ENCODE data around the gene HMCN1. TPM values are rescaled to one million over a fixed set of nuclear protein-coding genes. Genes with fewer than 3 reads are reported as not detected.
A peak's percentile ranks its signal among the peaks of the same experiment; 100 is the strongest.

HMCN1 gene
- total and polyA plus RNA-seq, 2 donors from 2014 or later = 0.97 to 2.7 TPM

DNA sequence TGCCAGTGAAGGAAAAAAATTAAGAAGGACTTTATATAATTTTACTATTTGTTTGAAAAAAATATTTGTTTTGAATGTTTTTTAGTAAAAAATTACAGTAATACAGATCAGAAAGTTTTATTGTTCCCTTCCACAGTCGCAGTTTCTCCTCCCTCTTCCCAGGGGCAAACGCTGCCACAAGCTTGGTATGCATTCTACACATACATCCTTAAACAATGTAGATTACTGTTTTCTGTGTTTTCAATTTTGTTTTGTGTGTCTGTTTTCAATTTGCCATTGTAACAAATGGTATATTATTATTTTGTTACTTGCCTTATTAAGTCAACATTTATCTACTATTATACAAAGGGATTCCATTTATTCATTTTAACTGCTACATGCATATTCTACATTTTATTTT lies 257.1 kb downstream of the HMCN1 start:
- H3K27ac ChIP-seq (ENCODE audit: low read depth in 2 of 2, low read length in 2 of 2) = no peak overlapping the region
- no peak for DNase-seq
- H3K9me3 ChIP-seq (ENCODE audit: control insufficient read depth in 2 of 3, insufficient read depth in 1 of 3, low read length in 3 of 3) = no peaks in the 10 kb centered on the region
- FAIRE-seq = no peak
- no peak overlapping the region for H3K4me3 ChIP-seq (ENCODE audit: low read length in 3 of 3)
- no peaks in the 10 kb centered on the region for H3K27me3 ChIP-seq (ENCODE audit: control insufficient read depth, insufficient read depth, low read length)
- no peak overlapping the region for H3K9ac ChIP-seq (ENCODE audit: low read length in 3 of 3)
- no peak for TF ChIP-seq CTCF (IDR thresholded peaks at IDR 0.05; ENCODE audit: borderline replicate concordance, extremely low read depth, insufficient read depth)
- intact Hi-C loops (cut with DNase I) = no loop called here
- H3K36me3 ChIP-seq (ENCODE audit: control insufficient read depth in 2 of 3, insufficient read depth in 3 of 3, low read length in 3 of 3) = peaks cover 0 to 2% (median 0%) of the 10 kb centered on the region in 3 donors
- no peaks in the 10 kb centered on the region for H3K4me1 ChIP-seq (ENCODE audit: control insufficient read depth in 2 of 3, insufficient read depth in 2 of 3, low read depth in 1 of 3, low read length in 3 of 3)

DNA sequence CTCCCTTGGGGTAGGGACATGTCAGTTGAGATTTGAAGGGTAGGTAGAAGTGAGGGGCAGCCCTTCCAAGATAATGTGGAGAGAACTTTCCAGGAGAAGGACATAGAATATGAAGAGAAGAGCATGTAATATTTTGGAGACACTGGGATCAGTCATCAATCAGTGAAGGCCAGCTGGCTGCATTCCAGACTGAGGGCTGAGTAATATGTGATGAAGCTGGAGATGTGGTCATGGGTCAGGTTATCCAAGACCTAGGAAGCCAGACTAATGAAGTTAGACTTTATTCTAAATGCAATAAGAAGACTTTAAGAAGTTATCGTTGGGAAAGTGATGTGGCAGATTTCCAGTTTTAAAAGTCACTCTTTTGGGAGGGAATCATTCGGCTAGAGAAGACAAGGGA lies 262.0 kb downstream of the HMCN1 start:
- H3K9me3 ChIP-seq (ENCODE audit: control insufficient read depth in 2 of 3, insufficient read depth in 1 of 3, low read length in 3 of 3) = no peaks in the 10 kb centered on the region
- H3K4me3 ChIP-seq (ENCODE audit: low read length in 3 of 3) = no peak overlapping the region
- FAIRE-seq (no peak), DNase-seq (no peak)
- no peak for TF ChIP-seq CTCF (IDR thresholded peaks at IDR 0.05; ENCODE audit: borderline replicate concordance, extremely low read depth, insufficient read depth)
- H3K27ac ChIP-seq (ENCODE audit: low read depth in 2 of 2, low read length in 2 of 2) = no peak overlapping the region
- H3K4me1 ChIP-seq (ENCODE audit: control insufficient read depth in 2 of 3, insufficient read depth in 2 of 3, low read depth in 1 of 3, low read length in 3 of 3) = no peaks in the 10 kb centered on the region
- H3K27me3 ChIP-seq (ENCODE audit: control insufficient read depth, insufficient read depth, low read length) = no peaks in the 10 kb centered on the region
- H3K9ac ChIP-seq (ENCODE audit: low read length in 3 of 3) = no peak overlapping the region
- intact Hi-C loops (cut with DNase I) = no loop called here
- peaks cover 0 to 2% (median 0%) of the 10 kb centered on the region in 3 donors for H3K36me3 ChIP-seq (ENCODE audit: control insufficient read depth in 2 of 3, insufficient read depth in 3 of 3, low read length in 3 of 3)

DNA sequence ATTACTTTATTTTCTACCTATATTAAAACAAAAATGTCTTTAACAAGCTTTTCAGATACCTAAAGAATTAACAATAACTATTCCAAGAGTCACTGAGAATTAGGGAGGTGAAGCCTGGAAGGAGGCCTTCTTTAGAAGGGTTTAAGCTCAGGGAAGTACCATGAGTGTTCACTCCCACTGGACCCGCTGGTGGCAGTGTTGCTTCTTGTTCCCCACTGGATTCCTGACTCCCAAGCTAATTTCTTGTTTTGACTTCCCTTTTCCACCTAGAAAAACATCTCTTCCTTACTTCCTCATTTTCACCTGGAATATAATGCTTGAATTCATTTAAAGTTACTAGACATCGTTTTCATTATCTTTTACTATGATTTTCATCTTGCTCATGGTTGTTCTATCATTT lies 264.2 kb downstream of the HMCN1 start:
- H3K27ac ChIP-seq (ENCODE audit: low read depth in 2 of 2, low read length in 2 of 2) = no peak overlapping the region
- TF ChIP-seq CTCF (IDR thresholded peaks at IDR 0.05; ENCODE audit: borderline replicate concordance, extremely low read depth, insufficient read depth) = no peak
- FAIRE-seq (no peak), DNase-seq (peak in 1 of 5 donors; percentile 3)
- peaks cover 0 to 2% (median 0%) of the 10 kb centered on the region in 3 donors for H3K36me3 ChIP-seq (ENCODE audit: control insufficient read depth in 2 of 3, insufficient read depth in 3 of 3, low read length in 3 of 3)
- no peak overlapping the region for H3K9ac ChIP-seq (ENCODE audit: low read length in 3 of 3)
- no peaks in the 10 kb centered on the region for H3K9me3 ChIP-seq (ENCODE audit: control insufficient read depth in 2 of 3, insufficient read depth in 1 of 3, low read length in 3 of 3)
- intact Hi-C loops (cut with DNase I) = no loop called here
- H3K4me1 ChIP-seq (ENCODE audit: control insufficient read depth in 2 of 3, insufficient read depth in 2 of 3, low read depth in 1 of 3, low read length in 3 of 3) = no peaks in the 10 kb centered on the region
- no peaks in the 10 kb centered on the region for H3K27me3 ChIP-seq (ENCODE audit: control insufficient read depth, insufficient read depth, low read length)
- no peak overlapping the region for H3K4me3 ChIP-seq (ENCODE audit: low read length in 3 of 3)

DNA sequence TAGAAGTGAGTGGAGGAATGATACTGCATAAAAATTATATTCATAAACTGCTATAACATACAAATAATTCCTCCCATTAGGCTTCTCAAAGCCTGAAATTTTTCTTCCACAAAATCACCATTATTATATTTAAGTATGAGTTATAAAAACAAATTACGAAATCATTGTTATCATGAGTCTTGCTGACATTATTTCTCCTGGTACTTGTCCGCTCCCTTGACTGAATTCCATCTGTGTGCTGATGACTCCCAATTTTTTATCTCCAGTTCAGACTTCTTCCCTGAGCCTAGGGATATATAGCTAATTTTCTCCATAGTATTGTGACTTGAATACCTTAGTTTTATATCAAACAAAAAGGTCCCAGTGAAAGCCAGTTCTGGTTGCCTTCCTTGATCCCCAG lies 268.2 kb downstream of the HMCN1 start:
- Histone ChIP-seq H3K27ac (ENCODE audit: low read depth in 2 of 2, low read length in 2 of 2) (no peak overlapping the region), H3K36me3 (ENCODE audit: control insufficient read depth in 2 of 3, insufficient read depth in 3 of 3, low read length in 3 of 3) (no peaks in the 10 kb centered on the region), H3K9ac (ENCODE audit: low read length in 3 of 3) (no peak overlapping the region), H3K27me3 (ENCODE audit: control insufficient read depth, insufficient read depth, low read length) (no peaks in the 10 kb centered on the region), H3K9me3 (ENCODE audit: control insufficient read depth in 2 of 3, insufficient read depth in 1 of 3, low read length in 3 of 3) (no peaks in the 10 kb centered on the region), H3K4me3 (ENCODE audit: low read length in 3 of 3) (no peak overlapping the region), H3K4me1 (ENCODE audit: control insufficient read depth in 2 of 3, insufficient read depth in 2 of 3, low read depth in 1 of 3, low read length in 3 of 3) (no peaks in the 10 kb centered on the region)
- FAIRE-seq = no peak
- no peak for DNase-seq
- intact Hi-C loops (cut with DNase I) = no loop called here
- TF ChIP-seq CTCF (IDR thresholded peaks at IDR 0.05; ENCODE audit: borderline replicate concordance, extremely low read depth, insufficient read depth) = no peak

Measured in kidney (tissue), 14 donors.